OCI-LY3 (cell line): Measurements from ENCODE around the gene TENT4B.

Source experiments
- CTCF ChIP-seq: fragments of 200-600, 300-600 bp; sonication (generic); IDR thresholded peaks from 2 replicates; pipeline ENCODE4 v1.5.1; 2014; ENCODE audit warnings: antibody characterized with exemption, low read length, low read depth
- EZH2phosphoT487 ChIP-seq: fragments of 200-600 bp; shearing (Covaris generic); IDR thresholded peaks from 2 replicates; pipeline ENCODE4 v1.6.1; 2018; ENCODE audit warnings: antibody characterized with exemption, mixed run types, low read depth

DNA sequence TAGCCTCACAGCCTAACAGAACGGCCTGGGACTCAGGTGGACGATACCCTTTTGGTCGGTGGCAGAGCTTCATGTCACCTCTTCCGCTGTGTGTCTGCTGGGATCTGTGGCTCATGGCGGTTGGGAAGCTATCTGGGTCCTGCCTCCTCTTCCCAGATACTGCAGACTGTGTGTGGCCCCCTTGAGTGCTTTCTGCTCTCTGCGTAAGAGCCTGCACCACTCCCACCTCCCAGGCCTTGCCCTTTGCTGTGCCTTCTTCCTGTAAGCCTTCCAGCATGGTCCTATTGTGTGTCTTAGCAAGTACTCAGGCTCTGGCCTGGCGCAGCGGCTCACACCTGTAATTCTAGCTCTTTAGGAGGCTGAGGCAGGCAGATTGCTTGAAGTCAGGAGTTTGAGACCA, 95.7 kb downstream of the TENT4B start:
- TF ChIP-seq CTCF (no peak), EZH2phosphoT487 (no peak)
